T1000 (cell line): Measurements from ENCODE around the gene IFITM10.
"Not testable (repeated sequence)": the region's sequence is repeated elsewhere in the genome, so short reads cannot be mapped to it uniquely, and the experiment has no call there.

Source experiments
- DNase-seq: peaks from one replicate; lab custom pipeline; 2025; ENCODE audit warnings: mixed read lengths; lab: John Stamatoyannopoulos, UW

Gene IFITM10

GRCh38 chr11:1691026-1691877, 59.1 kb downstream of the IFITM10 start:
- DNase-seq = no peak

- DNase-seq = no peak
These were observed 60.0 kb downstream of the IFITM10 start for GRCh38 chr11:1690167-1691025.

GRCh38 chr11:1689250-1690166, 60.9 kb downstream of the IFITM10 start:
- not testable (repeated sequence) for DNase-seq

- not testable (repeated sequence) for DNase-seq
These were observed 62.0 kb downstream of the IFITM10 start for GRCh38 chr11:1688336-1688947.

- DNase-seq = not testable (repeated sequence)
These were observed 64.2 kb downstream of the IFITM10 start for GRCh38 chr11:1686220-1686619.

GRCh38 chr11:1684886-1685874, 65.2 kb downstream of the IFITM10 start:
- DNase-seq = not testable (repeated sequence)

- DNase-seq = not testable (repeated sequence)
These were observed 66.4 kb downstream of the IFITM10 start for GRCh38 chr11:1683904-1684572.

- DNase-seq = not testable (repeated sequence)
These were observed 67.2 kb downstream of the IFITM10 start for GRCh38 chr11:1683216-1683615.
